Smooth muscle cell of the brain vasculature (primary cell): ENCODE data around the gene KCNQ2.

ENCODE experiments used
- DNase-seq: peaks from one replicate; pipeline ENCODE4 v3.0.0-alpha.2; 2012; ENCODE audit warnings: low read depth, low spot score

The KCNQ2 gene

DNA sequence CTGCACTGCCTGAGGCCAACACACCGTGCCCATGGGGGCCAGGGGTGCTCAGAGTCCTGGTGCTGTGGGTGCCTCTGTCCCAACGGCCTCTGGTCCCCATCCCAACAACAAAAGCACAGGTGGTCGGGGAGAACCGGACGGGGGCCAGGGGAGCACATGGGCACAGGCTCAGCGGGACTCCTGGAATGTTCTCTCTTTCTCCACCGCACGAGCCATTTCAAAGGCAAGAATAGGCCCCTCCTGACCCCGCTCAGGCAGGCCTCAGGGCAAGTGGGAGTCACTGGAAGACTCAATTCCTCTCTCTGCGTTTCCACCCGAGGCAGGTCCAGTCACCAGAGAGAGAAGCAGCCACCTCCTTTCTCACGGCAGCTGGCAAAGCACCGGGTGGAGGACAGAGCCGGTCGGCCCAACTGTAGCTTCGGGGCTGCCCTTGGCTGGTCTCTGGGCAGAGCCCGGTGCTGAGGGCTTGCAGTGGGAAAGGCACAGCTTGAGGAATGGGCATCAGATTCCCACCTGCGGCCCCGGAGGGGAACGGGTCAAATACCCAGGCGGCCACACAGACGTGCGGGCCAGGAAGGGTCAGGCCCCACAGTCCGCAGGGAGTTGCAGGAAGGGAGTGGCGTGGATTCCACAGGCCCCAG is 55.2 kb downstream of the KCNQ2 start:
- DNase-seq: no peak

DNA sequence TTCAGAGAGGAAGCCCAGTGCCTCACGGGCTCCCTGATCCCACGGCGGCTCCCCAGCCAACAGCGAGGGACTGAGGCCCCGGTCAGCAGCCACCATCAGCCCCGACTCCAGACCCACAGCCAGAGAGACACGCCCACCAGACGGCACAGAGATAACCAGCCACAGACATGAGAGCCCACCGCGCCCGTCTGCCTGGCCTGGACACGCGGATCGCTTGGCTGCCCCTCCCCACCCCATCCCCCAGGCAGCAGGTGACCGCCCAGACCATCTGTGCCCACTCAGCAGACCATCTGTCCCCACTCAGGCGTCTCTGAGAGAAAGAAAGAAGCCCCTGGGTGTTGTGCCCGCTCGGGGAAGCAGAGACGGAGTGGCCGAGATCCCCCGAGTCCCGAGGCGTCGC is 55.8 kb downstream of the KCNQ2 start:
- no peak for DNase-seq

DNA sequence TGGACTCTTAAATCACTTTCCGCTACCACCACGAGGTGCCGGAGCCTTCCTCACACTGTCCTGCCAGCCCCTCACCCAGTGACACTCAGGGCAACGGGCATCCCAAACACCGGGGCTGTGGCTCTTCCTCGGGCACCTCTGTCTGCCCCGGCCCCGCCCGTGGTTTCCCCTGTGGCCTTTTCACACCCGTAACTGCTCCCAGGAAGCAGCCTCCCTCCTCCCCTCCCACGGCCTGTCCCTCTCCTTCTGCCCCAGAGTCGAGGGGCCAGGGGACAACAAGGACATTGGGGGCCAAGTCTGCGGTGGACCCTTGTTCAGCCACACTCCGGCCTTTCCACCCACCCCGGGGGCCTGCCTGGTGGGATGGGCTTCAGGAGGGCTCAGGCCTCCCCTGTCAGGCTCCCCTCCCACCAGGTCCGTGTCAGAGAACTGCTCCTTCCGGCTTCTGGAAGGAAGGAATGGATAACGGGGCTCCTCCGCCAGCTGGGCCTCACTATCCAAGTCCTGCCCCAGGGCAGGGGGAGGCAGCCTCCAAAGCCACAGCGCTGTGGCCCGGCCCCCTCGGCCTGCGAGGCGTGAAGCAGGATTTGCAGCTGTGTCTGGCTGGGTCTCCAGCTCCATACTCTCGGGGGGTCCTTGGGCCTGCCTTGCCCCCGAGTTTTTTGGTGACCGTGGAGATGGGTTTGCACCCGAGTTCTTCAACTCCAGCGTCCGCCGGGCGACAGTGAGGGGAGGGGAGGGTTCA is 56.6 kb downstream of the KCNQ2 start:
- no peak for DNase-seq

DNA sequence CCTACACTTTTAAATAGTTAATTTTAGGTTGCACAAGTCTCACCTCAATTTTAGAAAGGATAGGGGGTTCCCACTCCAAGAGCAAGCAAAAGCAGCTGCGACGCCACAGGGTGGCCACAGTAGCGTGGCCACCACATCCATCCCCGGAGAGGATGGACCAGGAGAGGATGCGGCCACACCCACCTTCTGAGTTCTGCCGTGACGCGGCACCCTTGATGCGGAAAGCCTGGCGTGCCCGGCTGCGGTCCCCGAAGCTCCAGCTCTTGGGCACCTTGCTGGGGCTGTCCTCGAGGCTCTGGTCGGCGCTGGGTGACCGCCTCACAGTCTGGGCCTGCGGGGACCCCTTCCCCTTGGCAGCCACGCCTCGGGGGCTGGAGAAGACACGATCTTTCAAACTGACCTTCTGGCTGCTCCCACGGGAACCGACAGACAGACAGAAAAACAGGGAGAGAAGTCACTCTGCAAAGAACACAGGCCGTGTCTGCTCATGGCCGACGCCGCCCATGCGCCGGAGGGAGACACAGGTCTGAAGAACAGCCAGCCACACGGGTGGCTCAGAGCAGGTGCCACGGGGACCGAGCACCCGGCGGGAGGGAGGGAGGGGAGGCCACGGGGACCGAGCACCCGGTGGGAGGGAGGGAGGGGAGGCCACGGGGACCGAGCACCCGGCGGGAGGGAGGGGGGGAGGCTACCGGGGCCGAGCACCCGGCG is 57.6 kb downstream of the KCNQ2 start:
- DNase-seq: no peak

DNA sequence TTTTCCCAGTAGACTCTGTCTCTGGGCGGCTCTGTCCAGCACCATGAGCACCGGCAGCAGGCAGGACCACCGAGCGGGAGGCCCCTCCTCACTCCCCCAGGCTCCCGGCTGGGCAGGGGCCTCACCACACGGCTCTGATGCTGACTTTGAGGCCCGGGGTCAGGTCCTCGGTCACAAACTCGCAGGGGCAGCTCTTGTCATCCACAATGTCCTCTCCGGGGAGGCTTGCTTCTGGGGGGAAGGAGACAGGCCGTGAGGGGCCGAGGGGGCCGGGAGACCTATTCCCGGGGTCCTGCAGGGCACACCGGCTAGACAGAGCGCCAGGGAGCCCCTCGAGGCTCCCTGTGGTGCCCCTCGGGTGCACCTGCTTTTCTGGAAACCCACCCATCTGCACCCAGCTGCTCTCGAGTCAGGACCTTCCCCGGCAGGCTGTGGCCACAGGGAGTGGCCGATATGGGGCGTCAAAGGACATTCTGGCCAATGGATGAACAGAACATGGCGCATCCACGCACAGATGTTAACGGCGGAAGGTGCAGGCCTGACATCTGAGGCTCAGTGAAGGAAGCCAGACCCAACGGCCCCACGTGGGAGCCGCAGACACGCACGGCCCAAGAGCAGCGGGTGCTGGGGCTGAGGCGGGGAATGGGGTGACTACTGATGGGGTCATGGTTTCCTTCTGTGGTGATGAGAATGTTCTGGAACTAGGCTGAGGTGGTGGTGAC is 58.3 kb downstream of the KCNQ2 start:
- DNase-seq: no peak

DNA sequence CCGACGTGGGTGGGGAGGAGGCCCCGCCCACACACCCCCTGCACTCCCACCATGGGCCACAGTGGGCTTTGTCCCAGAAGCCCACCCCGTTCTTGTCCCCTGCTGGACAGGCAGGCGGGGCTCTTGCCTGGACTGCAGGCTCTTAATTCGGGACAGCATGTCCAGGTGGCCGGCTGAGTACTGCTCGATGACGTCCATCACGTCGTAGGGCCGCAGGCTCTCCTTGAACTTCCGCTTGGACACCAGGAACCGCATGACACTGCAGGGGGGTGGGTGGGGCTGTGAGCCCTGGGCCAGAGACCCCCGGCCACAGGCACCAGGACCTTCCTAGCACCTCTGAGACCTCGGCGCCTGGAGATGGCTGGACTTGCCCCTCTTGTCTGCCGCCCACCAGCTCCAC is 59.1 kb downstream of the KCNQ2 start:
- DNase-seq: no peak

DNA sequence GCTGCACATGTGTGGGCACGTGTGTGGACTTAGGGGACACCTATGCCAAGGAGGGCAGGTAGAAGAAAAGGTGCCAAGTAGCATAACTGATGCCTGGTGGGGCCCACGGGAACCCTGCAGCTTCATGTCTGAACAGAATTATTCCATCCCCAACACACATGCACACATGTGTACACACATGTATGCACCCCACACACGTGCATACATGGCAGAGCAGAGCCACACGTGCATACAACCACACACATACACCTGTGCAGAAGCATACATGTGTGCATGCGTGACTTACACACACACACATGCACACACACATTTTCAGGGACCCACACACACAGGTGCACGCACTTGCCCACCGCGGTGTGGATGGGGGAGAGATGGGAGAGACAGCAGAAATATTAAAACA is 59.6 kb downstream of the KCNQ2 start:
- DNase-seq: no peak

DNA sequence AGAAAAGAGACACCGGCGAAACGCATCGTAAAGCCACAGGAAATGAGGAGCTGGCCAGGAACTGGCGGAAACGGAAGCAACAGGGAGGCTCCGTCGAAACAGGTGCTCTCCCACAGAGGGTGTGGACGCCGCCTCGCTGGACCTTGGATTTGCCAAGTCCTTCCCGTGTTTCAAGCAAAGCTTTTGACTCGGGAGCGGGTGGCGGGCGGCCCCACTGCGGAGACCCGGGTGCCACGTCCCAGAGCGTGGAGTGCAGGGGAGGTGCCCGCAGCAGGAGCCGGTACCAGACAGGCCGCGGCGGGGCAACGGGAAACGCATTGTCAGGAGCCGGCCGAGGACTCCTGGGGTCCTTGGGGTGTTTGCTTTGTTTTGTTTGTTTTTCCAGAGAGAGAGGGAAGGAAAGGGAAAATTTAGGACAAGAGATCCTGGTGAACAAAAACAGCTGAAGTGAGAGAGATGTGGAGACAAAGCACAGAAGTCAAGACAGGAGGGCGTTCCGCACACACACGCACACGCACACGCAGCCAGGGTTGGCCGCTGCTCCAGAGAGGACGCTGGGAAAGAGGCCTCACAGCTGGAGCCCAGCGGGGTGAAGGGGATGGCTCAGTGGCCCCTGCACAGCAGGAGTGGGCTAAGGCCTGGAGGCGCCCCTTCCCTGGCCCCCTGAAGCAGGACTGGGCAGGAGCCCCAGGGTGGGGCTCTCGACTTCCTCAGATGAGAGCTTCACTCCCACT is 60.4 kb downstream of the KCNQ2 start:
- no peak for DNase-seq

DNA sequence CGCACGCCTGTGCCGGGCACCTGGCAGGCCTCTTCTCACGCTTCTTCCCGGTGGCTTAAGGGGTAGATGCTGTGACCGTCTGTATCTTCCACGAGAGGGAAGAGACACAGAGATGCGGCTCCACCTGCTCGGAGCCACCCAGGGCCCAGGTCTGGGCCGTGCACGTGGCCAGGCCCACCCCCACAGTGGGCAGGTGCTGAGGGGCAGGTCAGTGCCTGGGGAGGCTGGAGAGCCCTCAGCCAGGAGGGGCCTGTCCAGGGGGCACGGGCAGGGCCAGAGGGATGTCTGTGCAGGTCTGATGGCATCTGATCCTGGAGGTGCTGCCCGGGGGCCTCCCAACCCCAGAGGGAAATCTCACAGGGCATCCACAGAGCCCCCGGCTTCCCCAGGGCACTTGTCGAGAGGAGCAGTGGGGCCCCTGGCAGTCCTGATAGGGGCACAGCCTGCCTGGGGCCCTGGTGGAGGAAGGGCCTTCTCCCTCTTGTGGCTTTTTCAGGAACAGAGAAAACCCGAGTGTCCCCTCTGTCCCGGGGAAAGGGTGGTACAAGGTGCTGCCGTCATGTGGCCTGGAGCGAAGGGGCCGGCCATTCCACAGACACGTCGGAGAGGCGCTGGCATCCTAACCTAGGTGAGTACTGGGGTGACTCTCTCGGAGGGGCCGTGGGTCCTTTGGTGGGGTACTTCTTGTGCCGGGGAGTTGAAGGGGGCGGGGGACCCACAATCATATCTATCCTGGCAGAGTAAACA is 61.1 kb downstream of the KCNQ2 start:
- DNase-seq: no peak

DNA sequence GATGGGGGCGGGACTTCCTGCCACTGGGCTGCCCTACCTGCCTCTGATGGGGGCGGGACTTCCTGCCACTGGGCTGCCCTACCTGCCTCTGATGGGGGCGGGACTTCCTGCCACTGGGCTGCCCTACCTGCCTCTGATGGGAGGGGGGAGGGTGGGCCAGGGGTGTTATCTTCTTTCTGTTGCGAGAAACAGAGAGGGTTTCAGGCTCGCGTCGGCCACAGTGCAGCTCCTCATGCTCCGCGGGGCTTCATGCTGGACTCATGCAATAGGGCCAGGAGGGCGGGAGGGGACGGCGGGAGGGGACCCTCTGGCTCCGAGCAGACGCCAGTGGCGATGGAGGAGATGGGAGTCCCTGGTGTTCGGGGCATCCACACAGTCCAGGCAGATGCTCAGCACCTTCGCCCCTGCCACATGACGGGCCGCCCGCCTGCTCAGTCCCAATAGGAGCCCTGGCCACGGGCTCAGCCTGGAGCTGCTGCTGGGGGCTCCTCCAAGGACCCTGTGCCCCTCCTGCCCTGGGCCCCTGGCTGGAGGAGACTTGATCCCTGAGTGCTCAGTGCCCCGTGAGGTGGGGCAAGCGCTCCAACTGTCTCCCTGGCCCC is 62.5 kb downstream of the KCNQ2 start:
- no peak for DNase-seq

DNA sequence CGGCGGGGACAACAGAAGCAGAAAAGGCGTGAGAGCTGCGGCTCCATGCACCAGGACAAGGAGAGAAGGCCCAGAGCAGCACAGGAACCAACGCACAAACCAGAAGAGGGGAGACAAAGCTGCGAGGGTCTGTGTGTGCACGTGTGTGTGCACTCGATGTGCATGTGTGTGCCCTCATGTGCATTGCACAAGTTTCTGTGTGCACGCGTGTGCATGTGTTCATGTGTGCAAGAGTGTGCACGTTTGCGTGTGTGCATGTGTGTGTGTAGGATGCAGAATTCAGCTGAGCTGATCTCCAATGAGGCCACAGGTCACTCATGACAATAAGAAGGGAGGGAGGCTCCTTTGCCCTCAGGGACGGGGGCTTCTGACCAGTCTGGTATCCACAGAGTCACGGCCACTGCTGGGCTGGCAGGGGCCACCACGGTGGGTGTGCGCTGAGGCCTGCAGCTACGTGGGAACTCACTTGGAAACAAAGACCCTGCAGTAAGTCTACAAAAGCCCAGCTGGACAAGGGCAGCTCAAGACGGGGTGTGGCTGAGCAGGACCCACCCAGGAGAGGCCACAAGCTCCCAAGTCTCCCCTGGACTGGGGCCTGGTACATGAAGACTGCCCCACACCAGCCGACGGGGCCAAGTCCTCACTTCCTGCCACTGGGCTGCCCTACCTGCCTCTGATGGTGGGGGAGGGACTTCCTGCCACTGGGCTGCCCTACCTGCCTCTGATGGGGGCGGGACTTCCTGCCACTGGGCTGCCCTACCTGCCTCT is 63.2 kb downstream of the KCNQ2 start:
- DNase-seq: no peak

DNA sequence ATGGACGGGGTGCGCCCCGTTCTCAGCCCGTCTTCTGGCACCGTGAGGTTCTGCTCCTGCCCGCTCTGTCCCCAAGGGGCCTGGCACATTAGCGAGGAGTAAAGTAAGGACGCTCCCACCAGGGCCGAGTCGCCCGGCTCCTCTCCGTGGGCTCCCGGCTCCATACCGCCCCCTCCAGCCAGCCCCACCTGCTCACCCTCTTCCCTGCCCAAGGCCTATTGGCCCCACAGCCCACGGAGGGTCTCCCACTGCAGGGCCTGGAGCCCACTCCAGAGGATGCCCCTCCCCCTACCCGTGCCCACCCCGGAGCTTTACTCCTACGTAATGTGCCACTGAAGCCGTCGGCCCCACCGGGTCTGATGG is 63.8 kb downstream of the KCNQ2 start:
- DNase-seq: no peak

DNA sequence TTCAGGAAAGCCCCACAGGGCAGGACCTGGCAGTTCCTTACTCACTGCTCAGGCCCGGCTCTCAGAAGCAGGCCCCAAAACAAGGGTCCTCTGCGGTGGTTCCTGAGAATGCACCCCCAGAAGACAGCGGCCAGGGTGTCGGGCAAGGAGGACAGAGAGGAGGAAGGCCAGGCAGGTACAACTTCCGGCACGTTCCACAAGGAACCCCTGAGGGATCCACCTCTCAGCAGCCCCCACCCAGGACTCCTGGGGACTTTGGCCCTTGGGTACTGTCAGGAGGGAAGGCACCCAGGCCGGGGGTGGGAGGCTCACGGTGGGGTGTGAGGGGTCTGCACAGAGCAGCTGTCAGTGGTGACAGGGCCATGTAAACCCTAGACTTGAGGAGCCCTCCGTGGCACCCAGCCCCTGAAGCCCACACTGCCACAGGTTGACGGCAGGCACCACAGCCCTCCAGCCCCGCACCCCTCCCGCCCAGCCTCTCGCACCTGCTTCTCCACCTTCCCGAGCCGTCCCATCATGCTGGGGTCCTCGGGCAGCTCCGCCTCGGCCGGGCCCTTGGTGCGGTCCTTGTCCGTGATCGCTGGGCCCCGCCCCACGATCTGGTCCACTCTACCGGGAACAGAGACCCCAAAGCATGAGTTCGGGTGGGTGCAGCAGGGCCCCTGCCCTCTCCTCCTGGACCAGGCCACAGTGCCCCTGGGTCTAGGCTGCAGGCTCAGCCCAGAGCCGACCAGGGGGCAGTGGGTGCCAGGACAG is 64.3 kb downstream of the KCNQ2 start:
- no peak for DNase-seq

DNA sequence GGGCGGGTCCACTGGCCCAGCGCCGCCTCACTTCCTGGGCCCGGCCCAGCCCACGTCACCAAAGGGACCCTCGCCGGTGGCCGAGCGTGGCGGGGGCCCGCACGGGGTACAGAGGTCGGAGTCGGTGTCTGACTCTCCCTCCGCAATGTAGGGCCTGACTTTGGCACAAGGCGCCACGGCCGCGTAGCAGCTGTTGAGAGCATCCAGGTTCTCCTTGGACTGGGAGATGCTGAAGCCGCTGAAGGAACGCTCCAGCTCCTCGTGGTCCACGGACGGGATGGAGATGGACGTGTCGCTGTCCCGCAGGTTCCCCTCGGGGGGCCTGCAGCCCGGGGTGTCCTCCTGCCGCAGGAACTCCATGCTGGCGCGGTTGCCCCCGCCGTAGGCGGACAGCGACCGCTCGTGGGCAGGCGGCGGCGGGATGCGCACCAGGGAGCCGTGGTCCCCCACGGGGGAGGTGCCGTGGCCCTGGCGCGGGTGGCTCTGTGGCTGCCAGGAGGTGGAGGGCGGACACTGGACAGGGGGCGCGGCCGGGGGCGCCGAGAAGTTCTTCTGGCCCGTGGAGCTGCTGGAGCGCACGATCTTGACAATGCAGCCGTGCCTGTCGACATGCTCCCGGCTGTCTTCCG is 65.7 kb downstream of the KCNQ2 start:
- no peak for DNase-seq

DNA sequence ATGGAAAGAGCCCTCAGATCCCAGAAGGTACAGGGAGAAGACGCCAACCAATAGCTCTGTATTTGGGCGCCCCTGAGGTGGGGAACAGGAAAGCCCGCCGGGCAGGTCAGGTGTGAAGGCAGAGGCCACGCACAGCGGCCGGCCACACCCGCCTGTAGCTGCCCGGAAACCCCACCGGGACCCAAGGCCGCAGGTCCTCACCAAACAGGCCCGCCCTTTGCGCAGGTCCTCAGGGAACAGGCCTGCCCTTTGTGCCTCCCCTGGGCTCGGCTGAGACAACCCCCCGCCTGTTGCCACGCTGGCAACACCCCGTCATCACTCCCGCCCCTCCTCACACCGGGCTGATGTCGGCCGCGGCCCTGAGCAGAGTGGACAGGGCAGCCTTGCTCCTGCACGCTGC is 66.4 kb downstream of the KCNQ2 start:
- no peak for DNase-seq

DNA sequence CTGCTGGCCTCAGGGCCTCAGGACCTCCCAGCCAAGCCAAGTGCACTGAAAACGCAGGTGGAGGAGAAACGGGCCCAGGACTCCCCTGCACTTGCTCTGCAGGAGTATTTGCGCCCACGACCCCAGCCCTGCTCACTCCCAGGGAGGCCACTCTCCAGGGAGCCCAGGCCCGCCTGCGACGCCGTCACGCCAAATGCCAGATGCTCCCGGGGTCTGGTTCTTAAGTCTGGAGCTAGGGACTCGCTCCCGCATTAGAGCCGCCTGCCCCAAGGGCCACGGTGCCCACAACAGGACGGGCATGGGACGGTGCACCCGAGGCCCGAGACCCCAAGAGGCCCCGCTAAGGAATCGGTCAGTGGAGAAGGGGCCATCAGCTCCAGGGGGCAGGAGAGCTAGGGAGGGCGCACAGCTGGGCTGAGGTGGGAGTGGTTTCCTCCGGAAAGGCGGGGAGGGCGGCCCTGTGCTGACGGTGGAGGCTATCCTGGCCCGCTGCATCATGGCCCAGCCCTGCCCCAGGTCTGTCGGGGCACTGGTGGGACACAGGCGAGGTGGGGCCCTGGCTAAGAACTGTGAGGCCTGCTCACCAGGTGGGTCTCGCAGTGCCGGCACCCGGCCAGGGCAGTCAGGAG is 67.2 kb downstream of the KCNQ2 start:
- no peak for DNase-seq

DNA sequence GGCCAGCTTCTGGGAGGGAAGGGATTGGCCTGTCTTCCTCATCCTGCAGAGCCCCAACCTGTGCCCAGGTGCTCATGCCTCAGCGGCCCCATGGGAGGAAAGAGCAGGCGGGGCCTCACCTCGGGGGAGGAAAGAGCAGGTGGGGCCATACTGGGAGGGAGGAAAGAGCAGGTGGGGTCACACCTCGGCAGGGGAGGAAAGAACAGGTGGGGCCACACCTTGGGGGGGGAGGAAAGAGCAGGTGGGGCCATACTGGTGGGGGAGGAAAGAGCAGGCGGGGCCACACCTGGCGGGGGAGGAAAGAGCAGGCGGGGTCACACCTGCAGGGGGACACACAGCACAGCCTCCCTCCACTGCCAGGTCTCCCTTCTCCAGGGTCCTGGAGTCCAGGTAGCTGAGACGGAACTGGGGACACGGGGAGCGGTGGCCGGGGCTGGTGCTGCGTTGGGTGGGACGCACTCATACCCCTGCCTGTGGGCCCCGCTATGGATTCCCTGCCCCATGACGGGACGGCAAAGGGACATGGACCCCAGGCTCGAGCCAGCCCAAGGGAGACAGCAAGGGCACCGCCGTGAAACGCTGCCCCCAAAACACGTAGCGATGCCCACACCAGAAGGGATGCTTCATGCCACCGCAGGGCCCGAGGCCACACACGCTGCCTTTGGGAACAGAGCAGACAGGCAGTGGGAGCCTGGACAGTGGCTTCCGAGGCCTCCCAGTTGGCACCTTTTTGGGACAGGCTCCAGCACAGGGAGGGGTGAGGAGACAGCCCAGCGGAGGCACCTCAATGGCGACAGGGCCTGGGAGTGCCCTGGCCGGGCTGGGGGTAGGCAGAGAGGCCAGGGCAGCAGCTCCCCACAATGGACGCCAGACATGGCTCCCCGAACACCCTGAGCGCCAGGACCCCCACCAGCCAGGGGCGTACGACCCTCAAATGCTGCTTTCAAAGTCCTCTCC is 68.0 kb downstream of the KCNQ2 start:
- DNase-seq: no peak
